Mesenchymal stem cell (in vitro differentiated cells and primary cell): Measurements from ENCODE around the gene TRMT10C. TPM values are rescaled to one million over a fixed set of nuclear protein-coding genes. Genes with fewer than 3 reads are reported as not detected.

Source experiments
- DNase-seq: peaks from one replicate; pipeline ENCODE4 v3.0.0-alpha.2; 2013
- H2AFZ ChIP-seq: one replicate; pipeline ENCODE4 v1.6.1; 2013; ENCODE audit warnings: low read depth, mild to moderate bottlenecking, control low read depth, inconsistent platforms, low read length, moderate library complexity
- H2AK5ac ChIP-seq: 2 replicates; pipeline ENCODE4 v1.6.1; 2013; ENCODE audit warnings: low read length, moderate library complexity, mild to moderate bottlenecking, inconsistent platforms; ENCODE audit not compliant: severe bottlenecking
- H2BK120ac ChIP-seq: one replicate; pipeline ENCODE4 v1.6.1; 2013; ENCODE audit warnings: low read depth, mild to moderate bottlenecking, inconsistent platforms, low read length, moderate library complexity
- H2BK12ac ChIP-seq, 2 experiments: one replicate each; pipeline ENCODE4 v1.6.1; 2013; ENCODE audit warnings: inconsistent platforms in 2 of 2, low read length in 2 of 2, mild to moderate bottlenecking in 2 of 2, moderate library complexity in 2 of 2, control low read depth in 1 of 2
- H2BK15ac ChIP-seq: one replicate; pipeline ENCODE4 v1.6.1; 2013; ENCODE audit warnings: mild to moderate bottlenecking, low read depth, inconsistent platforms; ENCODE audit not compliant: poor library complexity, severe bottlenecking
- H2BK5ac ChIP-seq: 2 replicates; pipeline ENCODE4 v1.6.1; 2013; ENCODE audit warnings: low read depth, mild to moderate bottlenecking, low read length, control low read depth, inconsistent platforms; ENCODE audit not compliant: poor library complexity, severe bottlenecking
- H3K14ac ChIP-seq, 2 experiments: one replicate each; pipeline ENCODE4 v1.6.1; 2013; ENCODE audit warnings: inconsistent platforms in 2 of 2, low read length in 2 of 2, control low read depth in 1 of 2, mild to moderate bottlenecking in 1 of 2, moderate library complexity in 1 of 2
- H3K18ac ChIP-seq, 2 experiments: one replicate each; pipeline ENCODE4 v1.6.1; 2013; ENCODE audit warnings: inconsistent platforms in 2 of 2, low read length in 2 of 2, control low read depth in 1 of 2, low read depth in 1 of 2, mild to moderate bottlenecking in 1 of 2
- H3K23ac ChIP-seq, 2 experiments: one replicate each; pipeline ENCODE4 v1.6.1; 2013; ENCODE audit warnings: inconsistent platforms in 2 of 2, low read length in 2 of 2, mild to moderate bottlenecking in 2 of 2, moderate library complexity in 2 of 2, control low read depth in 1 of 2
- H3K27ac ChIP-seq: 2 replicates; pipeline ENCODE4 v1.5.1; 2013; ENCODE audit warnings: mild to moderate bottlenecking, moderate library complexity, low read length, control low read depth, inconsistent platforms; ENCODE audit not compliant: poor library complexity, severe bottlenecking
- H3K27me3 ChIP-seq, 2 experiments: 2 replicates each; pipeline versions ENCODE4 v1.6.1 to v1.7.0; 2013; ENCODE audit warnings: low read length in 2 of 2, mild to moderate bottlenecking in 2 of 2, moderate library complexity in 2 of 2, control low read depth in 1 of 2, inconsistent platforms in 1 of 2; ENCODE audit not compliant: control insufficient read depth in 1 of 2, insufficient read depth in 1 of 2
- H3K36me3 ChIP-seq, 2 experiments: 2 replicates each; pipeline versions ENCODE4 v1.6.1 to v1.7.0; 2013; ENCODE audit warnings: low read length in 2 of 2, control low read depth in 1 of 2, inconsistent platforms in 1 of 2, low read depth in 1 of 2, mild to moderate bottlenecking in 1 of 2; ENCODE audit not compliant: insufficient read depth in 2 of 2, control insufficient read depth in 1 of 2
- H3K4ac ChIP-seq, 2 experiments: one replicate each; pipeline ENCODE4 v1.6.1; 2013; ENCODE audit warnings: inconsistent platforms in 2 of 2, low read length in 2 of 2, mild to moderate bottlenecking in 2 of 2, moderate library complexity in 2 of 2, control low read depth in 1 of 2, low read depth in 1 of 2
- H3K4me1 ChIP-seq: 2 replicates; pipeline ENCODE4 v1.6.1; 2013; ENCODE audit warnings: low read depth, low read length, control low read depth; ENCODE audit not compliant: control insufficient read depth, insufficient read depth
- H3K4me2 ChIP-seq: 2 replicates; pipeline ENCODE4 v1.6.1; 2013; ENCODE audit warnings: low read length, mild to moderate bottlenecking, inconsistent platforms; ENCODE audit not compliant: poor library complexity, severe bottlenecking
- H3K4me3 ChIP-seq, 2 experiments: 2 replicates each; pipeline versions ENCODE4 v1.5.1 to v1.7.0; 2013; ENCODE audit warnings: low read length in 2 of 2, mild to moderate bottlenecking in 2 of 2, control low read depth in 1 of 2, low read depth in 1 of 2; ENCODE audit not compliant: insufficient read depth in 1 of 2
- H3K79me1 ChIP-seq: replicated peaks from 2 replicates; pipeline ENCODE4 v1.6.1; 2013; ENCODE audit warnings: mild to moderate bottlenecking, control low read depth, low read length, inconsistent platforms; ENCODE audit not compliant: poor library complexity, severe bottlenecking
- H3K9ac ChIP-seq: 2 replicates; pipeline ENCODE4 v1.7.0; 2013; ENCODE audit warnings: mild to moderate bottlenecking, low read length, moderate library complexity
- H3K9me3 ChIP-seq: 2 replicates; pipeline ENCODE4 v1.7.0; 2013; ENCODE audit warnings: mild to moderate bottlenecking, low read length; ENCODE audit not compliant: control insufficient read depth
- H4K8ac ChIP-seq: one replicate; pipeline ENCODE4 v1.6.1; 2013; ENCODE audit warnings: inconsistent platforms, mild to moderate bottlenecking, low read length, moderate library complexity
- H4K91ac ChIP-seq: one replicate; pipeline ENCODE4 v1.6.1; 2013; ENCODE audit warnings: mild to moderate bottlenecking, low read length, inconsistent platforms
- WGBS: methylation state at CpG from one replicate; pipeline ENCODE4 v1.1.7; 2013; ENCODE audit warnings: mixed read lengths; 5-methylcytosine and 5-hydroxymethylcytosine counted together
- polyA plus RNA-seq, 2 experiments: library from polyadenylated mRNA; stranded (reverse); fragments of 200-250 nt; gene quantifications; one replicate each; pipeline ENCODE4 v1.2.3, GENCODE V29; 2013

The TRMT10C gene
- polyA plus RNA-seq (2013, experiment 1 of 2), result 32.9 TPM
- polyA plus RNA-seq (2013, experiment 2 of 2), result 33.6 TPM

DNA sequence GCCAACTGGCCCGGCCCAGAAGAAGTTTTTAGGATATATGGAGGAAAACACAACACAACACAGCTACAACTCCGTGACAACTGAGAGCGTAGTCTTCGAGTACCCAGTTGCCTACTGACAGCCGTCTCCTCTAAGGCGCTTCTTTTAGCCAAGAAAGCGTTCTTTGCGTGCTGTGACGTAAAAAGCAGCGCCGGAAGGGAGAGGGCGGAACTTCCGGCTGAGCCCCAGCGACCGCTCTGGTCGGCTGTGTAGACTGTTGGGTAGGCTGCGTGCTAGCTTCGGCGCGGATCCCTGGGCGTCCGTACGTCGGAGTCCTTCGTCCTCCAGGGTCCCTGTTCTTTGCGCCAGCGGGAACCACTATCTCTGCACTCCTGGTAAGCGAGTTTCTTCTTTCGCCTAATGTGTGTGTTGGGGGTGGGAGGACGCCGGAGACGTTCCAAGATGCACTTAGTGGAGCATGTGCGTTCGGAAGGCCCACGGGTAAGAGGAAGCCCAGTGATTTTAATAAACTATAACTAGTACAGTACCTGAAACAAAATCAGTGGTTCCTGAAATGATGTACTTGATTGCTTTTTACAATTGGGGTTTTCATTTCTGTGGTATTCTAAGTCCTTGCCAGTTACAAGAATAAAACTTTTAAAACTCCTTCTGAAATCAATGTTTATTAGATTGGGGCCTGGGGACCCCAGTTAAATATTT lies at the start of gene TRMT10C:
Gene TRMT10C (plus strand): TSS at position 239 of the 699 bp plus-strand sequence. CDS start 2,914 bp downstream, outside the sequence.
- Histone ChIP-seq H3K9me3 (no peaks in the 10 kb centered on the region), H4K8ac (peak within 1 kb of the TSS; percentile 97), H3K79me1 (peaks cover 6% of the 10 kb centered on the region), H4K91ac (peak within 1 kb of the TSS; percentile 61), H2BK12ac (no peak within 1 kb of the TSS), H2BK15ac (no peak within 1 kb of the TSS), H3K27me3 (peaks cover under 1 to 8% of the 10 kb centered on the region in 2 experiments), H3K27ac (peak within 1 kb of the TSS; percentile 75), H3K14ac (peak within 1 kb of the TSS in 1 of 2 experiments; percentile 53), H3K23ac (no peak within 1 kb of the TSS), H3K18ac (peak within 1 kb of the TSS; percentile 67 to 83), H3K4me3 (peak within 1 kb of the TSS; percentile 81 to 82), H3K36me3 (peaks cover 1 to 22% of the 10 kb centered on the region in 2 experiments), H3K4me2 (peak within 1 kb of the TSS; percentile 70), H3K4ac (peak within 1 kb of the TSS; percentile 71 to 75), H2BK5ac (peak within 1 kb of the TSS; percentile 11), H2AFZ (peak within 1 kb of the TSS; percentile 72), H2AK5ac (no peak within 1 kb of the TSS), H3K4me1 (peaks cover 2% of the 10 kb centered on the region), H2BK120ac (peak within 1 kb of the TSS; percentile 73), H3K9ac (peak within 1 kb of the TSS; percentile 90)
- WGBS, result 3% methylated on average over 18 of the region's 35 CpGs
- DNase-seq, result peak; percentile 95

DNA sequence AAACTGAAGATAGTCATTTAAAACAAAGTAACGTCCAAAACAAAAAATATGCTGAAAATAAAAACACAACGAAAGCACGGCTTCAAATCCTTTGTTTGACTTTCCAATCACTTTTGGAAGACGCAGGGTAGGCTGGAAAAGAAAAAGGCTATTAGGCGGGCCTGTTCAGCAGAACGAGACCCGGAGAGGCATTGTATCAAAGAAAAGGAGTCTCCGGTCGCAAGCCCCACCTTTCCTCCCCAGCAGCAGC lies 49.3 kb upstream of the TRMT10C start:
- 0% methylated on average over 6 of the region's 9 CpGs for WGBS
- Histone ChIP-seq H2BK12ac (peak overlapping the region in 1 of 2 experiments; percentile 15), H3K36me3 (no peaks in the 10 kb centered on the region), H3K4ac (peak overlapping the region; percentile 20 to 21), H4K91ac (peak overlapping the region; percentile 91), H3K27me3 (no peaks in the 10 kb centered on the region), H3K18ac (peak overlapping the region; percentile 62 to 71), H2BK15ac (peak overlapping the region; percentile 36), H2AK5ac (no peak overlapping the region), H4K8ac (peak overlapping the region; percentile 67), H3K4me2 (peak overlapping the region; percentile 51), H2BK5ac (no peak overlapping the region), H3K4me1 (no peaks in the 10 kb centered on the region), H3K9ac (peak overlapping the region; percentile 97), H3K27ac (peak overlapping the region; percentile 72), H3K14ac (no peak overlapping the region), H3K4me3 (peak overlapping the region; percentile 82 to 89), H2BK120ac (peak overlapping the region; percentile 91), H2AFZ (peak overlapping the region; percentile 11), H3K79me1 (peaks cover 3% of the 10 kb centered on the region), H3K23ac (no peak overlapping the region), H3K9me3 (no peaks in the 10 kb centered on the region)
- no peak for DNase-seq

DNA sequence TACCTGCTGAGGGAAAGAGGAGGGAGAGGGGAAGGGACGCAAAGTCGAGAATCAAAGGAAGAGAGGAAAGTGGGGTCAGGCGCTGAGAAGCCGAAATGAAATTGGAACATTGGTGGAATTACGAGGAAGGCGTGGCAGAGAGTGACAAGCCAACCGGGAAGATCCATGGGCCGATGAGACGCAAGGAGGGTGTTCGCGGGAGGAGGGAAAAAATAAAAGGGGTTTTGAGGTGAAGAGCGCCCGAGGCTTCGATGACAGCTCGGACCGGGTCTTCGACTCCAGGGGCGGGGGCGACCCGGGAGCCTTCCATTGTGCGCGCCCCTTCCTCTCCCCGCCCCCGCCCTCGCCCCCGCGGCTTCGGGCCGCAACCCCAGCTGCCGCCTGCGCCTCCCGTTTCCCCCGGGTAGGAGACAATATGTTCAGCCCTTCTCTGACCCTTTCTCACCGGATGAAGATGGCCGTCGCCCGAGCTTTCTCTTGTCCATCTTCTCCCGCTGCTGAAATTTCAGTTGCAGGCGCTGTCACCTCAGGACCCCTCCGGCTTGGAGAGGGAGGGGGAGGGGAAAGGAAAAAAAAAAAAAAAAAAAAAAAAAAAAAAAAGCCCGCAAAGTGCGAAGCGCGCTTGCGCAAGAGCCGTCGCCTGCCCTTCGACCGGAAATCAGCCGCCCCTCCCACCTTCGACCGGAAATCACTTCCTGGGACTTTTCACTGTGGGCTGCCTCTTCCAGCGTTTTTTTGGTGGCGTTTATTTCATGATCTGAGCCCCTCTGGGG lies 48.8 kb upstream of the TRMT10C start, which contains the start of gene SENP7:
Gene SENP7 (minus strand): TSS at position 567 of the 773 bp plus-strand sequence. CDS start 82 bp downstream, at position 485.
- Histone ChIP-seq H3K9me3 (no peaks in the 10 kb centered on the region), H3K4me1 (no peaks in the 10 kb centered on the region), H2BK12ac (peak within 1 kb of the TSS; percentile 15 to 79), H3K14ac (no peak within 1 kb of the TSS), H2AK5ac (no peak within 1 kb of the TSS), H3K79me1 (peaks cover 3% of the 10 kb centered on the region), H2BK15ac (peak within 1 kb of the TSS; percentile 44), H3K4ac (peak within 1 kb of the TSS; percentile 20 to 49), H3K36me3 (no peaks in the 10 kb centered on the region), H3K4me3 (peak within 1 kb of the TSS; percentile 82 to 89), H3K23ac (no peak within 1 kb of the TSS), H2BK120ac (peak within 1 kb of the TSS; percentile 91), H2AFZ (peak within 1 kb of the TSS; percentile 11), H2BK5ac (peak within 1 kb of the TSS; percentile 83), H4K8ac (peak within 1 kb of the TSS; percentile 67), H3K27me3 (peaks cover 0 to under 1% of the 10 kb centered on the region in 2 experiments), H3K4me2 (peak within 1 kb of the TSS; percentile 63), H4K91ac (peak within 1 kb of the TSS; percentile 91), H3K27ac (peak within 1 kb of the TSS; percentile 72), H3K18ac (peak within 1 kb of the TSS; percentile 71 to 86), H3K9ac (peak within 1 kb of the TSS; percentile 97)
- under 1% methylated on average over 50 of the region's 54 CpGs for WGBS
- peak; percentile 85 for DNase-seq
